GM12878 (cell line): ENCODE results near the gene NEK3. TPM values are rescaled to one million over a fixed set of nuclear protein-coding genes. Genes with fewer than 3 reads are reported as not detected.
"Not testable (repeated sequence)": the region's sequence is repeated elsewhere in the genome, so short reads cannot be mapped to it uniquely, and the experiment has no call there.

ENCODE experiments used
- ATAC-seq: fragments of 200-7000 bp; cut with Tn5 transposase; 3 replicates; pipeline ENCODE4 v1.9.1; 2020; ENCODE audit warnings: mild to moderate bottlenecking, moderate library complexity
- BruUV-seq: library from RNA; stranded (reverse); fragments of 400-500 nt; replicated peaks from 2 replicates; lab custom pipeline; 2021; lab: Mats Ljungman, UMichigan
- CTCF ChIA-PET: fragments of 300-600 bp; sonication (Branson Sonifier 250); formaldehyde crosslinking; extraction: SDS; loops from one replicate; lab custom pipeline; 2021; ENCODE audit warnings: inconsistent platforms; lab: Yijun Ruan, JAX
- POLR2A ChIA-PET: fragments of 350-600 bp; formaldehyde crosslinking; extraction: SDS; loops from one replicate; lab custom pipeline; 2021; ENCODE audit warnings: inconsistent platforms; lab: Charles Lee
- RAD21 ChIA-PET: fragments of 300-600 bp; sonication (Branson Sonifier 250); formaldehyde crosslinking; loops from one replicate; lab custom pipeline; 2023; ENCODE audit warnings: antibody characterized with exemption; ENCODE audit not compliant: unreplicated experiment; lab: Charles Lee
- SMC1A ChIA-PET: fragments of 300-600 bp; sonication (Branson Sonifier 250); formaldehyde crosslinking; loops from one replicate; lab custom pipeline; 2023; ENCODE audit not compliant: unreplicated experiment, uncharacterized antibody; lab: Charles Lee
- DNase-seq: peaks from one replicate; pipeline ENCODE4 v3.0.0-alpha.2; 2011; ENCODE audit warnings: low read depth, low spot score
- FAIRE-seq: peaks from 3 replicates; lab custom pipeline; 2011; peaks lifted over from hg19 to GRCh38; lab: Jason Lieb, UNC
- H2AFZ ChIP-seq: 2 replicates; pipeline ENCODE4 v1.6.0; 2011; ENCODE audit warnings: low read depth, low read length, control low read depth; ENCODE audit not compliant: control insufficient read depth
- H3K27ac ChIP-seq: 2 replicates; pipeline ENCODE4 v1.5.1; 2011; ENCODE audit warnings: control low read depth; ENCODE audit not compliant: control insufficient read depth, insufficient read depth
- H3K27me3 ChIP-seq, 2 experiments: replicated peaks in 1 of 2; 2 replicates each; pipeline versions ENCODE4 v1.6.0 to v1.6.1; 2011; ENCODE audit warnings: low read length in 1 of 2; ENCODE audit not compliant: control insufficient read depth in 2 of 2, insufficient read depth in 2 of 2
- H3K36me3 ChIP-seq, 2 experiments: 2 replicates each; pipeline ENCODE4 v1.5.1; 2011; ENCODE audit warnings: low read length in 1 of 2; ENCODE audit not compliant: control insufficient read depth in 2 of 2, insufficient read depth in 2 of 2
- H3K4me1 ChIP-seq: 2 replicates; pipeline ENCODE4 v1.6.1; 2011; ENCODE audit warnings: mild to moderate bottlenecking, low read length, moderate library complexity, mixed read lengths; ENCODE audit not compliant: control insufficient read depth, insufficient read depth
- H3K4me2 ChIP-seq: 2 replicates; pipeline ENCODE4 v1.6.0; 2011; ENCODE audit warnings: control low read depth; ENCODE audit not compliant: control insufficient read depth, insufficient read depth
- H3K4me3 ChIP-seq: fragments of 200-600 bp; sonication (generic); 2 replicates; pipeline ENCODE4 v1.5.1; 2016
- H3K79me2 ChIP-seq: 2 replicates; pipeline ENCODE4 v1.6.0; 2011; ENCODE audit warnings: low read length; ENCODE audit not compliant: control insufficient read depth, insufficient read depth
- H3K9ac ChIP-seq: 2 replicates; pipeline ENCODE4 v1.8.0; 2011; ENCODE audit warnings: low read length, control low read depth, mixed read lengths; ENCODE audit not compliant: control insufficient read depth, insufficient read depth
- H3K9me3 ChIP-seq: replicated peaks from 3 replicates; pipeline ENCODE4 v1.5.1; 2011; ENCODE audit warnings: mild to moderate bottlenecking, low read length; ENCODE audit not compliant: control insufficient read depth, insufficient read depth
- H4K20me1 ChIP-seq: 2 replicates; pipeline ENCODE4 v1.6.0; 2011; ENCODE audit not compliant: control insufficient read depth, insufficient read depth
- CREM ChIP-seq: IDR thresholded peaks from 2 replicates; pipeline ENCODE4 v1.6.1; 2014; ENCODE audit warnings: antibody characterized with exemption, low read depth
- EGR1 ChIP-seq, 2 experiments: IDR thresholded peaks; 1 replicate in 1 of 2; 2 replicates in 1 of 2; pipeline ENCODE4 v1.6.1; 2011 to 2012; ENCODE audit warnings: low read depth in 2 of 2, low read length in 2 of 2, borderline replicate concordance in 1 of 2, mild to moderate bottlenecking in 1 of 2, moderate library complexity in 1 of 2
- FOXM1 ChIP-seq: IDR thresholded peaks from 2 replicates; pipeline ENCODE4 v1.6.1; 2012; ENCODE audit warnings: low read depth, mild to moderate bottlenecking, inconsistent platforms, low read length, moderate library complexity
- HDAC2 ChIP-seq: fragments of 200-600 bp; sonication (generic); IDR thresholded peaks from 2 replicates; pipeline ENCODE4 v1.6.1; 2017
- HDAC6 ChIP-seq: fragments of 200-600 bp; sonication (generic); IDR thresholded peaks from one replicate; pipeline ENCODE4 v1.8.0; 2017; ENCODE audit warnings: antibody characterized with exemption; ENCODE audit not compliant: unreplicated experiment
- JUNB ChIP-seq: IDR thresholded peaks from 2 replicates; pipeline ENCODE4 v1.6.1; 2016; ENCODE audit warnings: antibody characterized with exemption, mild to moderate bottlenecking
- NFXL1 ChIP-seq: fragments of 450-650 bp; IDR thresholded peaks from 2 replicates; pipeline ENCODE4 v1.6.1; 2017; ENCODE audit warnings: antibody characterized with exemption, mild to moderate bottlenecking, borderline replicate concordance
- RUNX3 ChIP-seq: IDR thresholded peaks from 2 replicates; pipeline ENCODE4 v1.6.1; 2012; ENCODE audit warnings: low read length, inconsistent platforms
- SMAD5 ChIP-seq: IDR thresholded peaks from 2 replicates; pipeline ENCODE4 v1.6.1; 2016; ENCODE audit warnings: antibody characterized with exemption, low read depth
- SREBF1 ChIP-seq: IDR thresholded peaks from 2 replicates; pipeline ENCODE4 v1.6.1; 2012; ENCODE audit warnings: mild to moderate bottlenecking, low read length
- SUZ12 ChIP-seq: fragments of 200-600 bp; sonication (generic); IDR thresholded peaks from one replicate; pipeline ENCODE4 v1.6.1; 2018; ENCODE audit warnings: antibody characterized with exemption, mild to moderate bottlenecking; ENCODE audit not compliant: unreplicated experiment
- YBX1 ChIP-seq: fragments of 450-650 bp; IDR thresholded peaks from 2 replicates; pipeline ENCODE4 v1.6.1; 2016; ENCODE audit warnings: antibody characterized with exemption
- WGBS: methylation state at CpG from one replicate; pipeline ENCODE4 v1.1.6; 2016; ENCODE audit warnings: low lambda C conversion rate; ENCODE audit not compliant: insufficient replicate concordance, insufficient coverage; ENCODE audit errors: missing lambda C conversion rate; 5-methylcytosine and 5-hydroxymethylcytosine counted together
- in situ Hi-C: fragments of 300-500 bp; cut with MboI; formaldehyde crosslinking; loops from 9 replicates; pipeline ENCODE4 v1.14.3; 2018; ENCODE audit warnings: mixed read lengths
- intact Hi-C: fragments of 100-400 bp; cut with micrococcal nuclease; formaldehyde crosslinking; loops from one replicate; pipeline ENCODE4 v1.14.2; 2022; ENCODE audit not compliant: unreplicated experiment
- polyA plus RNA-seq, 11 experiments: library from polyadenylated mRNA; depleted of rRNA in 4 of 11; unstranded in 6 of 11; stranded (reverse) in 5 of 11; fragments of >200 nt; fragmentation: Nextera tagmentation in 4 of 11; fragmentation: Illumina TruSeq in 1 of 11; extraction: Ambion mirVana in 4 of 11; extraction: Trizol in 1 of 11; gene quantifications; 1 replicate in 1 of 11; 2 replicates in 10 of 11; pipeline versions ENCODE4 v1.2.1 to v1.2.3, GENCODE V29; 2011 to 2016; ENCODE audit warnings: inconsistent platforms in 2 of 11, missing spikeins in 2 of 11, low read depth in 1 of 11
- total RNA-seq, 4 experiments: library from RNA; depleted of rRNA in 3 of 4; stranded (reverse); fragments of >200 nt in 3 of 4; fragmentation: Illumina TruSeq in 1 of 4; extraction: Trizol in 1 of 4; gene quantifications; 2 replicates each; pipeline versions ENCODE4 v1.2.1 to v1.2.3, GENCODE V29; 2013 to 2021
- TF ChIP-seq, protein P1 (sequence below): fragments of 150-350 bp; IDR thresholded peaks from 2 replicates; pipeline ENCODE4 v1.6.1; 2016; ENCODE audit warnings: low read depth, low read length

The NEK3 gene
- total and polyA plus RNA-seq, 10 of the 15 experiments (the other 5 are each of a cell fraction or from before 2014, with no cell fraction given) = 2.9 to 9.3 (median 5.9) TPM

DNA sequence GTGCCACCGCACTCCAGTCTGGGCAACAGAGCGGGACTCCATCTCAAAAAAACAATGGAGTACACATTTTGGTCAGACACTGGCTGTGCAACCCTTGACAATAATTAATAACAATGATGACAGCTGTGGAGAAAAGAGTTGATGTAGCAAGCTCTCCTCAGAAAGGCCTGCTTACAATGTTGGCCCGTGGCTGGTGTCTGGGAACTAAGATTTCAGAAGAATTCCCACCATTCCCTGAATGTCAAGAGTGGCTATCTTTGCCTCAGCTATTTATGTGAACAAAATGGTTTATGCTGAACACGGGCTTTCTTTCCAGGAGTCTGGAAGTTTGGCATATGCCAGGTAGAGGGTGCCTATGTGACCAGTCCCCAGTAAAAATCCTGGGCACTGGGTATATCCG, 56.0 kb downstream of the NEK3 start:
- DNase-seq (no peak), ATAC-seq (no peak), FAIRE-seq (no peak)
- TF ChIP-seq, protein P1, sequence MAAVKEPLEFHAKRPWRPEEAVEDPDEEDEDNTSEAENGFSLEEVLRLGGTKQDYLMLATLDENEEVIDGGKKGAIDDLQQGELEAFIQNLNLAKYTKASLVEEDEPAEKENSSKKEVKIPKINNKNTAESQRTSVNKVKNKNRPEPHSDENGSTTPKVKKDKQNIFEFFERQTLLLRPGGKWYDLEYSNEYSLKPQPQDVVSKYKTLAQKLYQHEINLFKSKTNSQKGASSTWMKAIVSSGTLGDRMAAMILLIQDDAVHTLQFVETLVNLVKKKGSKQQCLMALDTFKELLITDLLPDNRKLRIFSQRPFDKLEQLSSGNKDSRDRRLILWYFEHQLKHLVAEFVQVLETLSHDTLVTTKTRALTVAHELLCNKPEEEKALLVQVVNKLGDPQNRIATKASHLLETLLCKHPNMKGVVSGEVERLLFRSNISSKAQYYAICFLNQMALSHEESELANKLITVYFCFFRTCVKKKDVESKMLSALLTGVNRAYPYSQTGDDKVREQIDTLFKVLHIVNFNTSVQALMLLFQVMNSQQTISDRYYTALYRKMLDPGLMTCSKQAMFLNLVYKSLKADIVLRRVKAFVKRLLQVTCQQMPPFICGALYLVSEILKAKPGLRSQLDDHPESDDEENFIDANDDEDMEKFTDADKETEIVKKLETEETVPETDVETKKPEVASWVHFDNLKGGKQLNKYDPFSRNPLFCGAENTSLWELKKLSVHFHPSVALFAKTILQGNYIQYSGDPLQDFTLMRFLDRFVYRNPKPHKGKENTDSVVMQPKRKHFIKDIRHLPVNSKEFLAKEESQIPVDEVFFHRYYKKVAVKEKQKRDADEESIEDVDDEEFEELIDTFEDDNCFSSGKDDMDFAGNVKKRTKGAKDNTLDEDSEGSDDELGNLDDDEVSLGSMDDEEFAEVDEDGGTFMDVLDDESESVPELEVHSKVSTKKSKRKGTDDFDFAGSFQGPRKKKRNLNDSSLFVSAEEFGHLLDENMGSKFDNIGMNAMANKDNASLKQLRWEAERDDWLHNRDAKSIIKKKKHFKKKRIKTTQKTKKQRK = no peak
- TF ChIP-seq SREBF1 (no peak), HDAC6 (no peak), FOXM1 (no peak), HDAC2 (no peak), SUZ12 (no peak), NFXL1 (no peak), CREM (no peak), EGR1 (IDR thresholded peaks at IDR 0.05; ENCODE audit: borderline replicate concordance in 1 of 2, low read depth in 2 of 2, low read length in 2 of 2) (no peak), JUNB (no peak), SMAD5 (no peak), RUNX3 (no peak), YBX1 (no peak)
- BruUV-seq = no TSS peak
- Histone ChIP-seq H4K20me1 (no peaks in the 10 kb centered on the region), H2AFZ (no peak overlapping the region), H3K9me3 (no peaks in the 10 kb centered on the region), H3K4me2 (no peak overlapping the region), H3K4me1 (no peaks in the 10 kb centered on the region), H3K27ac (no peak overlapping the region), H3K9ac (no peak overlapping the region), H3K36me3 (no peaks in the 10 kb centered on the region), H3K79me2 (no peaks in the 10 kb centered on the region), H3K4me3 (no peak overlapping the region), H3K27me3 (no peaks in the 10 kb centered on the region)
- WGBS = 37% methylated on average over 5 of the region's 5 CpGs
- ChIA-PET POLR2A (no interaction called here), SMC1A (interaction anchor here (1.0 kb wide), 1 partner anchor 22 kb away, joined by 3 read pairs; no protein-coding TSS in a partner anchor), RAD21 (no interaction called here), CTCF (interaction anchor here (1.0 kb wide), 1 partner anchor 76 kb away, joined by 3 read pairs; no protein-coding TSS in a partner anchor)
- intact Hi-C loops (no loop called here), in situ Hi-C loops (no loop called here)

DNA sequence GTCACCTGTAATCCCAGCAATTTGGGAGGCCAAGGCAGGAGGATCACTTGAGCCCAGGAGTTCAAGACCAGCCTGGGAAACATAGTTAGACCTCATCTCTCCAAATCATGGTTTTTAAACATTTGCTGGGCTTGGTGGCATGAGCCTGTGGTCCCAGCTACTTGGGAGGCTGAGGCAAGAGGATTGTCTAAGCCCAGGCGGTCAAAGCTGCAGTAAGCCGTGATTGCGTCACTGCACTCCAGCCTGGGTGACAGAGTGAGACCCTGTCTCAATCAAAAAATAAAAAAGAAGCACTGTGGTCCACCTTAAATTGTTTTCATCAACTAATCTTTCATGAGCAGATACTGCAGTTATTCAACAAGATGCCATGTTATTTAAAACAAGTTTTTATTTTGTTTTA, 57.0 kb downstream of the NEK3 start:
- H3K27me3 ChIP-seq, FAIRE-seq, H3K4me2 ChIP-seq, H3K9ac ChIP-seq, SMC1A ChIA-PET, H3K36me3 ChIP-seq, POLR2A ChIA-PET, DNase-seq, BruUV-seq, ATAC-seq, H3K4me3 ChIP-seq, H2AFZ ChIP-seq, in situ Hi-C loops, CTCF ChIA-PET, H3K79me2 ChIP-seq, H3K27ac ChIP-seq, H3K4me1 ChIP-seq, intact Hi-C loops, H3K9me3 ChIP-seq, RAD21 ChIA-PET, H4K20me1 ChIP-seq: not testable (repeated sequence)
- 90% methylated on average over 3 of the region's 3 CpGs for WGBS
